Esophagus muscularis mucosa (tissue), 3 donors: Measurements from ENCODE around the gene PKP4.

Source experiments
- CTCF ChIP-seq, 3 experiments: fragments of 200-600 bp in 2 of 3; fragments of 450-650 bp in 1 of 3; sonication (generic) in 2 of 3; IDR thresholded peaks; one replicate each; pipeline ENCODE4 v1.5.1; 2017 to 2019; ENCODE audit warnings: antibody characterized with exemption in 3 of 3, mild to moderate bottlenecking in 2 of 3, moderate library complexity in 1 of 3
- POLR2A ChIP-seq: fragments of 450-650 bp; IDR thresholded peaks from one replicate; pipeline ENCODE4 v1.6.1; 2017; ENCODE audit warnings: antibody characterized with exemption, moderate library complexity, mild to moderate bottlenecking, low read depth
- POLR2AphosphoS5 ChIP-seq, 2 donors: sonication (generic); formaldehyde crosslinking; IDR thresholded peaks; one replicate each; pipeline ENCODE4 v1.6.1; 2017; ENCODE audit warnings: antibody characterized with exemption in 2 of 2

- no peak for TF ChIP-seq CTCF (IDR thresholded peaks at IDR 0.05)
- no peak for TF ChIP-seq POLR2A
- no peak for TF ChIP-seq POLR2AphosphoS5 (IDR thresholded peaks at IDR 0.05)
Measured at GRCh38 chr2:158651358-158652057, 194.8 kb downstream of the PKP4 start.
